ENCODE data around the gene DENND11. TPM values are rescaled to one million over a fixed set of nuclear protein-coding genes. Genes with fewer than 3 reads are reported as not detected.
A peak's percentile ranks its signal among the peaks of the same experiment; 100 is the strongest.

Gene DENND11
- total and polyA plus RNA-seq, 7 donors = 1.7 to 5.7 (median 4.4) TPM

DNA sequence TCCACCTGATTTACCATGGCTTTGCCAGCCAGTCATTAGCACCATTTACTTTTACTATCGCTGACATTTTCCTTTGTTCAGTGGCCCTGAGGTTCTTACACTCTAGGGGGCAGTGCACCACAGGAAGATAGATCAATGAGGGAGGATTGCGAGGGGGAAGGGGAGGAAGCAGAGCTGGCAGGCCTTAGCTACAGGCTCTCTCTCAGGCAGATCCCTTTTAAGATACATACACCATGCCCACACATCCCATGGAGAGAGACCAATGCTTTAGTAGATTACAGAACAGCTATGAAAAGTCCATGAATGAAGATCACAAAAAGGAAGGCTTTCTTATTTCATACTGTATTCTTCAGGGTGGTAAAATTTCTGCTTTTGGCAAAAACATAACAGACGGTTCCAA is 47.4 kb downstream of the DENND11 start:
- no peaks in the 10 kb centered on the region for H3K27me3 ChIP-seq (ENCODE audit: insufficient read depth in 3 of 3, low read length in 2 of 3)
- intact Hi-C loops (cut with DNase I) = loop anchor here in 1 of 2 donors (5.0 to 10.0 kb wide), 2 partner anchors 133 to 840 kb away; no protein-coding TSS in a partner anchor
- no peak overlapping the region for H3K4me3 ChIP-seq
- peak; percentile 59 to 67 (median 64) for ATAC-seq
- H3K36me3 ChIP-seq (ENCODE audit: insufficient read depth in 1 of 2, low read depth in 1 of 2) = peaks cover 3 to 52% of the 10 kb centered on the region in 2 donors
- no peak overlapping the region for H3K27ac ChIP-seq
- peak in 1 of 2 donors; percentile 26 for DNase-seq
- TF ChIP-seq, protein P1, sequence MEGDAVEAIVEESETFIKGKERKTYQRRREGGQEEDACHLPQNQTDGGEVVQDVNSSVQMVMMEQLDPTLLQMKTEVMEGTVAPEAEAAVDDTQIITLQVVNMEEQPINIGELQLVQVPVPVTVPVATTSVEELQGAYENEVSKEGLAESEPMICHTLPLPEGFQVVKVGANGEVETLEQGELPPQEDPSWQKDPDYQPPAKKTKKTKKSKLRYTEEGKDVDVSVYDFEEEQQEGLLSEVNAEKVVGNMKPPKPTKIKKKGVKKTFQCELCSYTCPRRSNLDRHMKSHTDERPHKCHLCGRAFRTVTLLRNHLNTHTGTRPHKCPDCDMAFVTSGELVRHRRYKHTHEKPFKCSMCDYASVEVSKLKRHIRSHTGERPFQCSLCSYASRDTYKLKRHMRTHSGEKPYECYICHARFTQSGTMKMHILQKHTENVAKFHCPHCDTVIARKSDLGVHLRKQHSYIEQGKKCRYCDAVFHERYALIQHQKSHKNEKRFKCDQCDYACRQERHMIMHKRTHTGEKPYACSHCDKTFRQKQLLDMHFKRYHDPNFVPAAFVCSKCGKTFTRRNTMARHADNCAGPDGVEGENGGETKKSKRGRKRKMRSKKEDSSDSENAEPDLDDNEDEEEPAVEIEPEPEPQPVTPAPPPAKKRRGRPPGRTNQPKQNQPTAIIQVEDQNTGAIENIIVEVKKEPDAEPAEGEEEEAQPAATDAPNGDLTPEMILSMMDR (IDR thresholded peaks at IDR 0.05) = peak; percentile 53
- peaks cover 4% of the 10 kb centered on the region for H3K4me1 ChIP-seq
- no peaks in the 10 kb centered on the region for H3K9me3 ChIP-seq
- WGBS, 3 donors = 43 to 51% (median 43%) methylated on average over 3 of the region's 3 CpGs

DNA sequence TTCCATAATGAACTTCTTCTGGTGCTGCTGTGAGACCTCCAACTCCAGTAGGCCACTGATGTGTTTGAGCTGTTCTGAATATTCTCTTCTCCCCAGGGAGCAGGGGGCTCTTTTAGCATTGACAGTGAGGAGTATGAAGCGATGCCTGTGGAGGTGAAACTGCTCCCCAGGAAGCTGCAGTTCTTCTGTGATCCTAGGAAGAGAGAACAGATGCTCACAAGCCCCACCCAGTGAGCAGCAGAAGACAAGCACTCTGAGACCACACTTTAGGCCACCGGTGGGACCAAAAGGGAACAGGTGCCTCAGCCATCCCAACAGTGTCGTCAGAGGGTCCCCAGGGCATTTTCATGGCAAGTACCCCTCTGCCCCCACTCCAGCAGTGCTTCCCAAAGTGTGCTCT is 49.3 kb downstream of the DENND11 start:
- H3K4me1 ChIP-seq = peaks cover 18% of the 10 kb centered on the region
- H3K9me3 ChIP-seq = no peaks in the 10 kb centered on the region
- TF ChIP-seq, protein P1 (IDR thresholded peaks at IDR 0.05) = no peak
- H3K27ac ChIP-seq = no peak overlapping the region
- no peak overlapping the region for H3K4me3 ChIP-seq
- intact Hi-C loops (cut with DNase I) = loop anchor here in 1 of 2 donors (5.0 to 10.0 kb wide), 2 partner anchors 135 to 838 kb away; no protein-coding TSS in a partner anchor
- no peaks in the 10 kb centered on the region for H3K27me3 ChIP-seq (ENCODE audit: insufficient read depth in 3 of 3, low read length in 2 of 3)
- DNase-seq (no peak), ATAC-seq (no peak)
- WGBS, 3 donors = 51 to 78% (median 51%) methylated on average over 3 of the region's 3 CpGs
- peaks cover 0 to 38% of the 10 kb centered on the region in 2 donors for H3K36me3 ChIP-seq (ENCODE audit: insufficient read depth in 1 of 2, low read depth in 1 of 2)

Other genes with a start within 250 kb of the DENND11 start
- gene AGK, start 150.8 kb downstream of the DENND11 start, total RNA-seq = 10 to 100 TPM in 2 of 4 donors, 1 to 10 TPM in 2; 7.8 to 15.4 (median 9.8) TPM
- gene AGK, start 150.8 kb downstream of the DENND11 start, polyA plus RNA-seq = 10 to 100 TPM in 1 of 3 donors, 1 to 10 TPM in 2; 5.8 to 10.3 (median 7.3) TPM
- gene WEE2, start 6.2 kb upstream of the DENND11 start, total RNA-seq = not detected
- gene WEE2, start 6.2 kb upstream of the DENND11 start, polyA plus RNA-seq = not detected
- gene SSBP1, start 36.2 kb upstream of the DENND11 start, total RNA-seq = 100 to 1,000 TPM in 1 of 4 donors, 10 to 100 TPM in 3; 61.3 to 112 (median 86.8) TPM
- 100 to 1,000 TPM; 154 to 272 (median 214) TPM for gene SSBP1, start 36.2 kb upstream of the DENND11 start, polyA plus RNA-seq
- gene TAS2R3, start 61.9 kb upstream of the DENND11 start, total RNA-seq = under 1 TPM; 0.20 to 0.26 (median 0.25) TPM
- under 1 TPM in 1 of 3 donors, not detected in 2; 0.08 TPM for gene TAS2R3, start 61.9 kb upstream of the DENND11 start, polyA plus RNA-seq
- gene TAS2R4, start 74.5 kb upstream of the DENND11 start, total RNA-seq = under 1 TPM; 0.15 to 0.60 (median 0.29) TPM
- under 1 TPM; 0.04 to 0.07 (median 0.04) TPM for gene TAS2R4, start 74.5 kb upstream of the DENND11 start, polyA plus RNA-seq
- gene TAS2R5, start 88.1 kb upstream of the DENND11 start, total RNA-seq = under 1 TPM in 2 of 4 donors, not detected in 2; 0.32 to 0.66 TPM
- gene TAS2R5, start 88.1 kb upstream of the DENND11 start, polyA plus RNA-seq = under 1 TPM; 0.06 to 0.40 (median 0.21) TPM
- gene PRSS37, start 139.3 kb upstream of the DENND11 start, total RNA-seq = not detected
- gene PRSS37, start 139.3 kb upstream of the DENND11 start, polyA plus RNA-seq = not detected
- not detected for gene OR9A4, start 214.2 kb upstream of the DENND11 start, total RNA-seq
- under 1 TPM in 1 of 3 donors, not detected in 2; 0.03 TPM for gene OR9A4, start 214.2 kb upstream of the DENND11 start, polyA plus RNA-seq
- gene CLEC5A, start 244.8 kb upstream of the DENND11 start, total RNA-seq = 1 to 10 TPM in 1 of 4 donors, under 1 TPM in 2, not detected in 1; 0.34 to 1.2 (median 0.91) TPM
- gene CLEC5A, start 244.8 kb upstream of the DENND11 start, polyA plus RNA-seq = under 1 TPM; 0.04 to 0.33 (median 0.11) TPM